Activated naive CD8-positive, alpha-beta T cell treated with anti-CD3 and anti-CD28 coated beads, Interleukin-2, amount 10 ng/mL, durations not matched to agents 7 days and 5 days (primary cell): ENCODE results near the gene WDR4. TPM values are rescaled to one million over a fixed set of nuclear protein-coding genes. Genes with fewer than 3 reads are reported as not detected.

Experiments used
- ATAC-seq: fragments of 150-1000 bp; cut with Tn5 transposase; one replicate; pipeline ENCODE4 v1.10.0; 2021; ENCODE audit warnings: low read depth, moderate library complexity
- POLR2A ChIA-PET: fragments of 350-600 bp; sonication (Branson Sonifier 250); formaldehyde crosslinking; loops from one replicate; lab custom pipeline; 2021; ENCODE audit warnings: antibody characterized with exemption; lab: Charles Lee
- DNase-seq: peaks from one replicate; pipeline ENCODE4 v3.0.0; 2021
- H3K27ac Mint-ChIP-seq: one replicate; pipeline ENCODE4 v1.8.0; 2022; ENCODE audit warnings: mild to moderate bottlenecking, mixed read lengths
- H3K27me3 Mint-ChIP-seq: one replicate; pipeline ENCODE4 v1.8.0; 2022; ENCODE audit warnings: mild to moderate bottlenecking, moderate library complexity, mixed read lengths
- H3K36me3 Mint-ChIP-seq: one replicate; pipeline ENCODE4 v1.8.0; 2021; ENCODE audit warnings: mild to moderate bottlenecking, mixed read lengths
- H3K4me1 Mint-ChIP-seq: one replicate; pipeline ENCODE4 v1.8.0; 2021; ENCODE audit warnings: mixed read lengths
- H3K4me3 Mint-ChIP-seq: one replicate; pipeline ENCODE4 v1.8.0; 2022; ENCODE audit warnings: mild to moderate bottlenecking, moderate library complexity, mixed read lengths
- H3K9me3 Mint-ChIP-seq: one replicate; pipeline ENCODE4 v1.8.0; 2021; ENCODE audit warnings: mixed read lengths
- total RNA-seq, 2 experiments: library from RNA; stranded (reverse); gene quantifications; one replicate each; pipeline ENCODE4 v1.2.3, GENCODE V29; 2021

WDR4 gene
- total RNA-seq, 2 experiments from 2014 or later: 27.2 to 28.5 TPM

- Mint-ChIP-seq H3K36me3 (peaks cover 17% of the 10 kb centered on the region), H3K27ac (no peak overlapping the region), H3K27me3 (no peaks in the 10 kb centered on the region), H3K4me3 (no peak overlapping the region), H3K9me3 (no peaks in the 10 kb centered on the region), H3K4me1 (peaks cover 5% of the 10 kb centered on the region)
- POLR2A ChIA-PET: no interaction called here
- ATAC-seq (no peak), DNase-seq (no peak)
These were observed 14.2 kb downstream of the WDR4 start for GRCh38 chr21:42864815-42865775.

GRCh38 chr21:42864286-42864685, 15.1 kb downstream of the WDR4 start:
- Mint-ChIP-seq H3K27me3 (no peaks in the 10 kb centered on the region), H3K4me3 (no peak overlapping the region), H3K36me3 (peaks cover 12% of the 10 kb centered on the region), H3K4me1 (peaks cover 5% of the 10 kb centered on the region), H3K27ac (no peak overlapping the region), H3K9me3 (no peaks in the 10 kb centered on the region)
- ATAC-seq: no peak
- no peak for DNase-seq
- POLR2A ChIA-PET: no interaction called here

- DNase-seq (no peak), ATAC-seq (no peak)
- no peaks in the 10 kb centered on the region for H3K27me3 Mint-ChIP-seq
- H3K4me1 Mint-ChIP-seq: peaks cover 5% of the 10 kb centered on the region
- no peak overlapping the region for H3K27ac Mint-ChIP-seq
- H3K36me3 Mint-ChIP-seq: peaks cover 12% of the 10 kb centered on the region
- POLR2A ChIA-PET: no interaction called here
- H3K9me3 Mint-ChIP-seq: no peaks in the 10 kb centered on the region
- no peak overlapping the region for H3K4me3 Mint-ChIP-seq
These were observed 15.9 kb downstream of the WDR4 start for GRCh38 chr21:42863504-42863870.

GRCh38 chr21:42862774-42863503, 16.4 kb downstream of the WDR4 start:
- Mint-ChIP-seq H3K9me3 (no peaks in the 10 kb centered on the region), H3K4me3 (no peak overlapping the region), H3K4me1 (peaks cover 5% of the 10 kb centered on the region), H3K36me3 (peaks cover 13% of the 10 kb centered on the region), H3K27me3 (no peaks in the 10 kb centered on the region), H3K27ac (no peak overlapping the region)
- POLR2A ChIA-PET: no interaction called here
- no peak for DNase-seq
- peak; percentile 16 for ATAC-seq

- H3K4me1 Mint-ChIP-seq: peaks cover 5% of the 10 kb centered on the region
- H3K36me3 Mint-ChIP-seq: peaks cover 14% of the 10 kb centered on the region
- ATAC-seq: no peak
These were observed 17.4 kb downstream of the WDR4 start for GRCh38 chr21:42861848-42862400.

GRCh38 chr21:42861311-42861847, 18.0 kb downstream of the WDR4 start:
- ATAC-seq (no peak), DNase-seq (no peak)
- POLR2A ChIA-PET: no interaction called here
- Mint-ChIP-seq H3K27ac (no peak overlapping the region), H3K9me3 (no peaks in the 10 kb centered on the region), H3K36me3 (peaks cover 17% of the 10 kb centered on the region), H3K4me3 (no peak overlapping the region), H3K4me1 (peaks cover 5% of the 10 kb centered on the region), H3K27me3 (no peaks in the 10 kb centered on the region)

More at GRCh38 chr21:42861848-42862400, 17.4 kb downstream of the WDR4 start:
- no peaks in the 10 kb centered on the region for H3K9me3 Mint-ChIP-seq
- no peaks in the 10 kb centered on the region for H3K27me3 Mint-ChIP-seq
- DNase-seq: no peak
- POLR2A ChIA-PET: no interaction called here
- H3K4me3 Mint-ChIP-seq: no peak overlapping the region
- H3K27ac Mint-ChIP-seq: no peak overlapping the region

GRCh38 chr21:42860345-42860744, 19.0 kb downstream of the WDR4 start:
- Mint-ChIP-seq H3K4me1 (peaks cover 3% of the 10 kb centered on the region), H3K9me3 (no peaks in the 10 kb centered on the region), H3K4me3 (no peak overlapping the region), H3K36me3 (peaks cover 17% of the 10 kb centered on the region), H3K27ac (no peak overlapping the region), H3K27me3 (no peaks in the 10 kb centered on the region)
- ATAC-seq (no peak), DNase-seq (no peak)
- POLR2A ChIA-PET: no interaction called here

GRCh38 chr21:42859891-42860230, 19.5 kb downstream of the WDR4 start:
- no peak for DNase-seq
- Mint-ChIP-seq H3K4me3 (no peak overlapping the region), H3K4me1 (peaks cover 3% of the 10 kb centered on the region), H3K36me3 (peaks cover 17% of the 10 kb centered on the region), H3K27me3 (no peaks in the 10 kb centered on the region), H3K27ac (no peak overlapping the region), H3K9me3 (no peaks in the 10 kb centered on the region)
- POLR2A ChIA-PET: no interaction called here
- no peak for ATAC-seq

- Mint-ChIP-seq H3K36me3 (peaks cover 17% of the 10 kb centered on the region), H3K4me1 (peaks cover 3% of the 10 kb centered on the region), H3K27me3 (no peaks in the 10 kb centered on the region), H3K9me3 (no peaks in the 10 kb centered on the region), H3K4me3 (no peak overlapping the region), H3K27ac (no peak overlapping the region)
- POLR2A ChIA-PET: no interaction called here
- no peak for ATAC-seq
- no peak for DNase-seq
These were observed 20.1 kb downstream of the WDR4 start for GRCh38 chr21:42858957-42859890.

GRCh38 chr21:42858185-42858847, 21.0 kb downstream of the WDR4 start:
- peaks cover 16% of the 10 kb centered on the region for H3K36me3 Mint-ChIP-seq
- POLR2A ChIA-PET: no interaction called here
- H3K27ac Mint-ChIP-seq: no peak overlapping the region

GRCh38 chr21:42857216-42857615, 22.1 kb downstream of the WDR4 start:
- H3K27ac Mint-ChIP-seq: no peak overlapping the region
- ATAC-seq (no peak), DNase-seq (no peak)
- H3K9me3 Mint-ChIP-seq: no peaks in the 10 kb centered on the region
- POLR2A ChIA-PET: no interaction called here
- H3K4me3 Mint-ChIP-seq: no peak overlapping the region
- no peaks in the 10 kb centered on the region for H3K4me1 Mint-ChIP-seq
- no peaks in the 10 kb centered on the region for H3K27me3 Mint-ChIP-seq
- H3K36me3 Mint-ChIP-seq: peaks cover 9% of the 10 kb centered on the region

More at GRCh38 chr21:42858185-42858847, 21.0 kb downstream of the WDR4 start:
- no peaks in the 10 kb centered on the region for H3K27me3 Mint-ChIP-seq
- no peak for ATAC-seq
- no peaks in the 10 kb centered on the region for H3K9me3 Mint-ChIP-seq
- peaks cover 3% of the 10 kb centered on the region for H3K4me1 Mint-ChIP-seq
- DNase-seq: no peak
- no peak overlapping the region for H3K4me3 Mint-ChIP-seq

GRCh38 chr21:42855937-42856335, 23.4 kb downstream of the WDR4 start:
- Mint-ChIP-seq H3K27ac (no peak overlapping the region), H3K36me3 (peaks cover 8% of the 10 kb centered on the region), H3K9me3 (no peaks in the 10 kb centered on the region), H3K4me3 (no peak overlapping the region), H3K27me3 (no peaks in the 10 kb centered on the region), H3K4me1 (no peaks in the 10 kb centered on the region)
- no peak for ATAC-seq
- DNase-seq: no peak
- POLR2A ChIA-PET: no interaction called here
